ENCODE measurements around the gene AFAP1L1.
A peak's percentile ranks its signal among the peaks of the same experiment; 100 is the strongest.

The AFAP1L1 gene

GRCh38 chr5:149301744-149302380 lies 30.2 kb downstream of the AFAP1L1 start:
- no peaks in the 10 kb centered on the region for H3K36me3 Mint-ChIP-seq
- no peak overlapping the region for H3K27ac Mint-ChIP-seq
- H3K4me3 Mint-ChIP-seq, result no peak overlapping the region
- H3K4me1 Mint-ChIP-seq, result peaks cover 9% of the 10 kb centered on the region
- DNase-seq, result no peak
- CTCF ChIA-PET, result interaction anchor here (1.2 kb wide), 1 partner anchor 13 kb away, joined by 3 read pairs; no protein-coding TSS in a partner anchor
- H3K9me3 Mint-ChIP-seq, result no peaks in the 10 kb centered on the region
- peaks cover 28% of the 10 kb centered on the region for H3K27me3 Mint-ChIP-seq

DNA sequence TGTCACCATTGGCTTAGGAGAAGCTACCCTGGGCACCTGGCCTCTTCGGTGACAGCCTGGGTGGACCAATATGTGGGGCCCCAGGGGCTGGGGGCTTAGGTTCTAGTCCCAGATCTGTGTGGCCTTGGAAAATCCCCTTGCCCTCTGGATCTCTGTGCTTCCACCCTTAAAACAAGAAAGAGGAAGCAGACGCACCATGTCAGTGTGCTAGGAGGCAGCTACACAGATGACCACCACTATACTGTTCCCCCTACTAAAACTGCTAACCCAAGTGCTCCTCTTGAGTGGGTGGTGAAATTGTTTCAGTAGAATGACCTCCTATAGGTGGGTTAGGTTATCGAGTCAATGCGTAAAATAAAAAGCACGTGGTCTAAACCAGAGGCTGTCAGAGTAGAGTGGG lies 31.0 kb downstream of the AFAP1L1 start:
- H3K27ac Mint-ChIP-seq, result no peak overlapping the region
- H3K4me1 Mint-ChIP-seq, result peaks cover 9% of the 10 kb centered on the region
- H3K9me3 Mint-ChIP-seq, result no peaks in the 10 kb centered on the region
- CTCF ChIA-PET, result interaction anchor here (1.2 kb wide), 1 partner anchor 12 kb away, joined by 3 read pairs; no protein-coding TSS in a partner anchor
- H3K36me3 Mint-ChIP-seq, result no peaks in the 10 kb centered on the region
- H3K27me3 Mint-ChIP-seq, result peaks cover 34% of the 10 kb centered on the region
- no peak for DNase-seq
- no peak overlapping the region for H3K4me3 Mint-ChIP-seq

DNA sequence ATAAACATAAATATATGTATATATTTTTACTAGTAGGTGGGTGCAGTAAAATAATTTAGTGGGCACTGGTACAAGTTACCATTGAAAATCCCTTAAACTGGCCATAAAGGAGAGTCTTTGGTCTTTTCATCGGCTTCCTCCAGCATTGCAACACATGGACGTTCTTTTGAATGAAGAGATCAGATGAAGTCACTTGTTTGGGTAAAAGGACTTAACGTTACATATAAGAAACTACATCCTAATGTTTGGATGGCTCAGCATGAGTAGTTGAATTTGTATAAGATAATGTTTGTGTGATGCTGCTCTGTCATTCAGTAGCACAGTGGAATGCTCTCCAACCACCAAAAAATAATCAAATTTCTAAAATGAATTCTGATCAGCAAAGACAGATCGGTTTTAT lies 31.6 kb downstream of the AFAP1L1 start:
- H3K36me3 Mint-ChIP-seq, result no peaks in the 10 kb centered on the region
- no peak overlapping the region for H3K27ac Mint-ChIP-seq
- CTCF ChIA-PET, result interaction anchor here (1.2 kb wide), 1 partner anchor 11 kb away, joined by 3 read pairs; no protein-coding TSS in a partner anchor
- peaks cover 9% of the 10 kb centered on the region for H3K4me1 Mint-ChIP-seq
- H3K27me3 Mint-ChIP-seq, result peaks cover 34% of the 10 kb centered on the region
- no peak overlapping the region for H3K4me3 Mint-ChIP-seq
- DNase-seq, result no peak
- no peaks in the 10 kb centered on the region for H3K9me3 Mint-ChIP-seq

DNA sequence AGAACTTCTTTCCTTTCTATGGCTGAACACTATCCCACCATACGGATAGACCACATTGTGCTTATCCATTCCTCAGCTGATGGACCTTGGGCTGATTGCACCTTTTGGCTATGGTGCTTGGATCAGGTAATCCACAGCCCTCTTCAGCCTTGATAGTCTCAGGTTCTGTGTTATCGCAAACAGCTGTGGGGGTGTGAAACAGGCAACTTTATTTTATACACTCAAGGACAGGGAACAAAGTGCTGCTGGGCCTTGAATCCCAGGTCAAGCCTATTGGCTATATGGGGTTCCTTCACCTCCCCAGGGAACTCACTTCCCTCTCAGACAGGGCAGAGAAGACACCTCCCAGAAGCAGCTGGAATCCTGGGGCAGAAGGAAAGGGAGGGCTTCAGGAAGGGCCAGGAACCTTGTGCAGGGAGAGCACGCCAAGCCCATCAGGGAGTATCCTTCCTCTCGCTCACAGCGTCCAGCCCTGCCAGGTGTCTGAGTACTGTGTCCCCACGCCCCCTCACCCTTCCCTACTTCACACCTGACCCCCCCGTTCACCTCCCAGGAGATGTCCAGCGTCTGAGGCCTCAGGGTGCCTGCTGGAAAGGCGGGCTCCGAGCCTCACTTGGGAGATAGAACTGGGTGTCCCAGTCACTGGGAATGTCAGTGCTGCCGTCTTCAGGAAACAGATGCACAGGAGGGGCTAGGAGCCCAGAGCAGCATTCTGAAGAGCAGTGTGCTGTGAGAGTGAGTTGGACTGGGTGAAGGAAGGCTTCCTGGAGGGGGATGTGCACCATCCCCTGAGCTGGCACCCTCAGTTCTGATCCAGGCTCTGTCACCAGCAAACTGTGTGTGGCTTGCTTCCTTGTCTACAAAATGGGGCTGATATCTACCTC lies 32.8 kb downstream of the AFAP1L1 start:
- Mint-ChIP-seq H3K27ac (no peak overlapping the region), H3K9me3 (no peaks in the 10 kb centered on the region), H3K4me1 (peaks cover 3% of the 10 kb centered on the region), H3K36me3 (no peaks in the 10 kb centered on the region), H3K27me3 (peaks cover 32% of the 10 kb centered on the region), H3K4me3 (no peak overlapping the region)
- DNase-seq, result no peak
- CTCF ChIA-PET, result interaction anchor here (1.0 to 1.6 kb wide), 3 partner anchors 10 to 64 kb away, joined by 3 to 6 read pairs (median 3); no protein-coding TSS in a partner anchor

DNA sequence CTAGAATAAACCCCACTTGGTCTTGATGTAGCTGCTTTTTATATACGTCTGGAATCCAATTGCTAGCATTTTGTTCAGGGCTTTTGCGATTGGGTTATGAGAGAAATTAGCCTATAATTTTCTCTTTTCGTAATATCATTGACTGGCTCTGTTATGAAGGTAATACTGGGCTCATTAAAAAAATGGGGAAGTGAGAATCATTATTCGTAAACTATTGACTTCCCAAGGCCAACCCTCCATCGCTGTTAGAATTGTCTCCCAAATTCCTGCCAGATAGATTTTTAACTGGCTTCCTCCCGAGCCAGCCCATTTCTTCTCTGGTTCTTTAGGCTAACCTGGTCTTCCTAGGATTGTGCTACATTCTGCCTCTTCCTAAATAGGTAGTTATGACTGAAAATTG lies 37.7 kb downstream of the AFAP1L1 start:
- peaks cover 5% of the 10 kb centered on the region for H3K4me1 Mint-ChIP-seq
- CTCF ChIA-PET, result interaction anchor here (0.9 to 19.5 kb wide), 3 partner anchors 9 to 73 kb away, joined by 3 to 372 read pairs (median 3); no protein-coding TSS in a partner anchor

GRCh38 chr5:149310488-149310887 lies 38.8 kb downstream of the AFAP1L1 start:
- Mint-ChIP-seq H3K9me3 (no peaks in the 10 kb centered on the region), H3K27me3 (peaks cover 30% of the 10 kb centered on the region), H3K27ac (no peak overlapping the region), H3K4me1 (peaks cover 5% of the 10 kb centered on the region), H3K36me3 (no peaks in the 10 kb centered on the region), H3K4me3 (no peak overlapping the region)
- DNase-seq, result no peak
- CTCF ChIA-PET, result interaction anchor here (0.9 to 19.5 kb wide), 2 partner anchors 60 to 69 kb away, joined by 3 to 372 read pairs; no protein-coding TSS in a partner anchor

More for the DNA sequence above, 37.7 kb downstream of the AFAP1L1 start:
- DNase-seq, result no peak
- Mint-ChIP-seq H3K27me3 (peaks cover 38% of the 10 kb centered on the region), H3K9me3 (no peaks in the 10 kb centered on the region), H3K27ac (no peak overlapping the region), H3K4me3 (no peak overlapping the region), H3K36me3 (no peaks in the 10 kb centered on the region)

DNA sequence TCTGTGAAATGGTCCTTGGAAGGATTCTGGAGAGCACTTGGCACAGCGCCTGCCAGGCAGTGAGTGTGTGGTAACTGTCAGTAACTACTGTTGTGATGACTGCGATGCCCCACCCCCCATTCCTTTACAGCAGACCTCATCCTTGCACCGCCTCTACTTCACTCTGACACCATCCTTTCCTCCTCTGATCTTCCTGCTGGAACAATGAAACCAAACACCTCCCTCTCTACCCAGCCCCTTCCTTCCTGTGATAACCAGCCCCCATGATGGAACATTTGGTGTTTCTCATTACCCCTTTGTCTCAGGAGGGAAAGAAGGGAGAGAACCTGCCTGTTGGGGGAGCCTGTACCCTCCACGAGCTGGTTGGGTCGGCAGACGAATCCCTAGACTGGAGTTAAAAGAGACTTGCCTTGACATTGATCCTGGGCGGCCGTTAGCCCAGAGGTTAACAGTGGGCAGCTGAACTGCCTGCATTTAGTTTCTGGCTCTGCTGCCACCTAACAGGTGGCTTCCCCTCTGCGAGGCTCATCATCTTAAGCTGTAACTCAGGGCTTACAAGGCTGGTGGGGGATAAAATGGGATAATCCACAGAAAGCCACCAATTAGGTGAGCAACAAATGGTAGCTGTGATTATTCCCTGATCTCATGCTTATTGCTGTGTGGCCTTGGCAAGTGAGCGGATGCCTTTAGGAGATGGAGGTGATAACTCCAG lies 39.4 kb downstream of the AFAP1L1 start:
- no peak overlapping the region for H3K4me3 Mint-ChIP-seq
- no peaks in the 10 kb centered on the region for H3K36me3 Mint-ChIP-seq
- H3K9me3 Mint-ChIP-seq, result no peaks in the 10 kb centered on the region
- peaks cover 5% of the 10 kb centered on the region for H3K4me1 Mint-ChIP-seq
- no peak for DNase-seq
- H3K27me3 Mint-ChIP-seq, result peaks cover 30% of the 10 kb centered on the region
- CTCF ChIA-PET, result interaction anchor here (0.9 to 19.5 kb wide), 2 partner anchors 59 to 69 kb away, joined by 3 to 372 read pairs; no protein-coding TSS in a partner anchor
- H3K27ac Mint-ChIP-seq, result no peak overlapping the region

GRCh38 chr5:149313151-149313841 lies 41.6 kb downstream of the AFAP1L1 start:
- H3K27me3 Mint-ChIP-seq, result peaks cover 25% of the 10 kb centered on the region
- CTCF ChIA-PET, result interaction anchor here (1.0 to 19.5 kb wide), 5 partner anchors 13 to 121 kb away, joined by 3 to 372 read pairs (median 12); no protein-coding TSS in a partner anchor
- DNase-seq, result no peak
- no peaks in the 10 kb centered on the region for H3K9me3 Mint-ChIP-seq
- no peak overlapping the region for H3K27ac Mint-ChIP-seq
- H3K36me3 Mint-ChIP-seq, result no peaks in the 10 kb centered on the region
- H3K4me3 Mint-ChIP-seq, result no peak overlapping the region
- H3K4me1 Mint-ChIP-seq, result peaks cover 5% of the 10 kb centered on the region

DNA sequence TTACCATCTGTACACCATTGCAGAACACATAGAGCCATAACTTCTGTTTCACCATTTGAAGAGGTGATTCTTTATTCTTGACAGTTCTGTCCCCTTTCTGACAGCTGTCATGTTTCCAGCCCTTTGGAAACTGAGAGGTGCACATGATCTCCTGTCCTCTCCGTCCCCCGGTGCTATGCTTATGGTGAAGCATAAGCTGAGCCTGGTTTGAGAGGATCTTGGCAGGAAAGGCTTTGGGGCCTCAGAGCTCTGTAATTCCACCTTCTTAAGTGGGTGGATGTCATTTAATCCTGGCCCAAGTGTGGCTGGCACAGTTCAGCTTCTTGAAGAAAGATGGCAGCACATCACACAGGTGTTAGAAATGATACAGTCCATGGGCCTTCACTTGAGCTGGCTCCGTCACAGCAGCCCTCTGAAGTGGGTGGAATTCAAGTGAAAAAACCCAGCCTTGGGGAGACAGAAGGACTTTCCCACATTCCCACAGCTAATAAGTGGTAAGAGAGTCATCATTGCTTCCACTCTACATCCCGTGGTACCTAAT lies 43.0 kb downstream of the AFAP1L1 start:
- H3K4me1 Mint-ChIP-seq, result peaks cover 5% of the 10 kb centered on the region
- CTCF ChIA-PET, result interaction anchor here (0.7 to 19.5 kb wide), 13 partner anchors 8 to 249 kb away, joined by 3 to 372 read pairs (median 3); partner anchors contain the start of gene ABLIM3
- no peak overlapping the region for H3K27ac Mint-ChIP-seq
- peaks cover 19% of the 10 kb centered on the region for H3K27me3 Mint-ChIP-seq
- no peaks in the 10 kb centered on the region for H3K9me3 Mint-ChIP-seq
- H3K36me3 Mint-ChIP-seq, result no peaks in the 10 kb centered on the region
- no peak overlapping the region for H3K4me3 Mint-ChIP-seq
- no peak for DNase-seq

DNA sequence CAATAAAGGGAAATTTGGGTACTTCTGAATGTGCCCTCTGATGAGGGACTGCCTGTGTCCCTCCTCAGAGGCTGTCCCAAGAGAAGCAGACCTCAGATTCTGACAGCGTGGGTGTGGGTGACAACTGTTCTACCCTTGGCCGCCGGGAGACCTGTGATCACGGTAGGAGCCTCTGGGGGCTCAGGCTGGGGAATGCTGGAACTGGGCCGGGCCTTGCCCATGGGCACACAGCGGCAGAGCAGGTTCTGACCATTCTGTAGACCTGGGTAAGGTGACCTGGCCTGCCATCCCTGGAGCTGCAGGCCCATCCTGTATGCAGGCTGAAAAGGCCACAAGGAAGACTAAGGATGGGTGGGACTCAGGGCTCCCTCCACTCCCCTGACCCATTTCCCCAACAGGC lies 44.1 kb downstream of the AFAP1L1 start:
- CTCF ChIA-PET, result interaction anchor here (1.4 to 19.5 kb wide), 5 partner anchors 11 to 124 kb away, joined by 3 to 372 read pairs (median 12); no protein-coding TSS in a partner anchor
- Mint-ChIP-seq H3K4me3 (no peak overlapping the region), H3K4me1 (peaks cover 5% of the 10 kb centered on the region), H3K27ac (no peak overlapping the region), H3K9me3 (no peaks in the 10 kb centered on the region), H3K36me3 (no peaks in the 10 kb centered on the region), H3K27me3 (peaks cover 19% of the 10 kb centered on the region)
- no peak for DNase-seq

DNA sequence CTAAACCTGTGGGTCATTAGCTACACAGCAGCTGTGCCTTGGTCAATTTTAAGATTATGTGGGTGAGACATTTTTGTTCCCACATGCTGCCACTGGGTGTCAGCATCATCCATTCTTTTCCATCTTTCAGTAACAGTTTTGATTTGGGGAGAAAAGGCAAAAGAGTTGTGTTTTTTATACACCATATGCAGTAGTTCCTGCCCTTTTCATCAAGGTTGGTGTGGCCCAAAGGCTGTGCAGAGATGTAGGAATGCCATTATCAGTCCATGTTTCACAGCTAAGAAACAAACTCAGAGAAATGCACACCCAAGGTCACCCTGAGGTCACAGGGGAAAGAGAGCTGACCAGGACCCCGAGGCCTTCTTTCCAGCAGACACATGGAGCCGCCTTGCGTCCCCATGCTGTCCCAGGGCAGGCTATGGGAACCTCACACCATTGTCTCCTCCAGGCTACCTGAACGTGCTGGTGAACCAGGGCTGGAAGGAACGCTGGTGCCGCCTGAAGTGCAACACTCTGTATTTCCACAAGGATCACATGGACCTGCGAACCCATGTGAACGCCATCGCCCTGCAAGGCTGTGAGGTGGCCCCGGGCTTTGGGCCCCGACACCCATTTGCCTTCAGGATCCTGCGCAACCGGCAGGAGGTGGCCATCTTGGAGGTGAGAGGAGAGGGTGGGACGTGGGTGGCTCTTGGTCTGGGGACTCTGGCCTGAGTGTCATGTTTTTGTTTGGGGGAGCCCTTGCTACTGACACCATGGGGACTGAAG lies 45.8 kb downstream of the AFAP1L1 start:
- H3K27ac Mint-ChIP-seq, result no peak overlapping the region
- DNase-seq, result peak; percentile 58

DNA sequence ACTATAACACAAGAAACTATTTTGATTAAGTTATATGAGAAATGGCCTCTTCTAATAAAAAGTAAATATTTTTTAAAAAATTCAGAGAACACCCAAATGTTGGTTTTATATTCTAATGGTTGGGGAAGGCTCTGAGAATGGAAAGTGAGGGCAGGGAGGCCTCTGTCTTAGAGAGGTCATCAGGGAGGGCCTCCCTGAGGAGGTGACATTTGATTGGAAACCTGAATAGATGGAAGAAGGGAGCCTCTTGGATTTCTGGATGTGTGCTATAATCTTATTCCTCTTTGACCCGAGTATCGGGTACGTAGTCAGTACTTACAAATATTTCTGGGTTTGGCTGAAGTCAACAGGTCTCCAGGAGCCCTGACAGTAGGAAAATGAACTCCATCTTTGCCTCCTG lies 47.5 kb downstream of the AFAP1L1 start:
- H3K4me3 Mint-ChIP-seq, result no peak overlapping the region
- H3K27ac Mint-ChIP-seq, result no peak overlapping the region
- H3K4me1 Mint-ChIP-seq, result no peaks in the 10 kb centered on the region
- no peak for DNase-seq
- H3K27me3 Mint-ChIP-seq, result peaks cover 6% of the 10 kb centered on the region
- no peaks in the 10 kb centered on the region for H3K9me3 Mint-ChIP-seq
- H3K36me3 Mint-ChIP-seq, result no peaks in the 10 kb centered on the region
- CTCF ChIA-PET, result interaction anchor here (0.8 to 19.5 kb wide), 5 partner anchors 15 to 114 kb away, joined by 3 to 372 read pairs (median 5); no protein-coding TSS in a partner anchor

More for the DNA sequence above, 45.8 kb downstream of the AFAP1L1 start:
- Mint-ChIP-seq H3K4me3 (no peak overlapping the region), H3K9me3 (no peaks in the 10 kb centered on the region), H3K4me1 (no peaks in the 10 kb centered on the region), H3K27me3 (peaks cover 13% of the 10 kb centered on the region), H3K36me3 (no peaks in the 10 kb centered on the region)
- CTCF ChIA-PET, result interaction anchor here (0.7 to 19.5 kb wide), 11 partner anchors 9 to 245 kb away, joined by 3 to 372 read pairs (median 7); no protein-coding TSS in a partner anchor
